Activated CD4-positive, alpha-beta T cell treated with anti-CD3 and anti-CD28 coated beads, Interleukin-2, amount 50 U/mL, for 4 hours (primary cell): ENCODE results near the gene CLIP4.
"Not testable (repeated sequence)": the region's sequence is repeated elsewhere in the genome, so short reads cannot be mapped to it uniquely, and the experiment has no call there.

ENCODE experiments used
- DNase-seq, 2 experiments: peaks; one replicate each; pipeline ENCODE4 v3.0.0-alpha.2; 2020

CLIP4 gene

DNA sequence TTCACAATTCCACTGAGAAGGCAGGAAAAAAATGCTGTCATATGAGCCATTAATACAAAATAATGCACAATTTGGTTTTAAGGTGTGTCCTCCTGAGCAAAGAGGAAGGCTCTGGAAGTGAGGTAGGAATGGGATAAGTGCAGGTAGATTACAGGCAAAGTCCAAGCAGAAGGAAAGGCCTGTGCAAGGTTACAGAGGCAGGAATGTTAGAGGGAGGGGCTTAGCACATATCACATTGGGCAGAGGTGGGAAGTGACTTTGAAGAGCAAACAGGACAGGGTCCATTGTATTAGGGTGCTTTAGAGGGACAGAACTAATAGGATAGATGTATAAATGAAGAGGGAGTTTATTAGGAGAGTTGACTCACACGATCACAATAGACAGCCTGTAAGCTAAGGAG lies 14.7 kb upstream of the CLIP4 start:
- DNase-seq: no peak

GRCh38 chr2:29104688-29105087 lies 10.5 kb upstream of the CLIP4 start:
- no peak for DNase-seq

DNA sequence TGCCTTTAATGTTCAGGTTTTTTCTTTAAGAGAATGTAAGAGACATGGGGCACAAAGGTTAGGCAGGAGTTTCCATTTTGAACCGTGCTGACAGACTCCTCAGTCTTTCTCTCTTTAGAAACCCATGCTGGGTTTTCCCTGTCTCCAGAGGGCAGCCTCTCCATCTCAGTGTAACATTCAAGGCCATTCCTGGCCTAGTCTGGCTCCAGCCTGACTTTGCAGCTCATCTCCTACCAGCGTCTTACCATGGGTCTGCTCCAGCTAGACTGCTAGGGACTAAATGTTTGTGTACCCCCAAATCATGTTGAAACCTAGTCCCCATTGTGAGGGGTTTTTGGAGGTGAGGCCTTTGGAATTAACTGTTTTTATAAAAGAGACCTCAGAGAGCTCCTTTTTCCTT lies 9.8 kb upstream of the CLIP4 start:
- no peak for DNase-seq

DNA sequence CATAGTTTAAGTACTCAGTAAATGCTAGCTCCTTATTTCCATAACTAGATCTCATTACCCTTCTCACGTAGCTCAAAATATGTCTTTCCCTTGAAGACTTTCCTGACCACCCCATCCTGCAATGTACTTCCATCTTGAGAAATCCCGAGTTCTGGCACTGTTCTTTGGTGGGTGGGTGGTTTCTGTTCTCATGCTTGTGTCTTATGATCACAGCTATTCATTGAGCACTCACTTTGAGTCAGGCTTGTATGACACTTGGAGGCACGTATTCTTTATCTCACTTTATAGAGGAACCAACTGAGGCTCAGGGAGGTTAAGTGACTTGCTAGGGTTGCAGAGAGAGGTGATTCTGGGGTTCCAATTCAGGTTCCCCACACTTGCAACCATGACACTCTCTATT lies 9.0 kb upstream of the CLIP4 start:
- no peak for DNase-seq

DNA sequence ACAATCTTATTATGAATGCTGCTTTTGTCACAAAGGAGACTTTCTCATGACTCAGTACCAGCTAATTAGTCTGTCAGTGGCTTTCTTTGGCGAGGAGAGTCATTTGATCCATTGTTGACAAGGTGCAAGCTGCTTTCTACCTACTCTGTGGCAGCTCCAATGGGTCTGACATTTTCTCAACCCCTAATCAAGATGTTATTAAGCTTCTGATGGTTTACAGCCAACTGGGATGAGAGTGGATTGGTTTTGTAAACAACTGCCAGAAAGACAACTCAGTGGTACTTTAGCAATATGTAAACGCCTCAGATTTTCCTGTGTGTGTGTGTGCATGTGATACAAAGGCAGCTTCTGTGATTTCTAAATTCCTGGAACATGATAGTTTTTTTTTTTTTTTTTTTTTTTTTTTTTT lies 8.2 kb upstream of the CLIP4 start:
- DNase-seq: no peak

GRCh38 chr2:29107547-29107946 lies 7.7 kb upstream of the CLIP4 start:
- DNase-seq: not testable (repeated sequence)

GRCh38 chr2:29108225-29108624 lies 7.0 kb upstream of the CLIP4 start:
- DNase-seq: no peak

GRCh38 chr2:29109246-29109645 lies 6.0 kb upstream of the CLIP4 start:
- no peak for DNase-seq

- no peak for DNase-seq
Measured at GRCh38 chr2:29110916-29111535, 4.2 kb upstream of the CLIP4 start.

DNA sequence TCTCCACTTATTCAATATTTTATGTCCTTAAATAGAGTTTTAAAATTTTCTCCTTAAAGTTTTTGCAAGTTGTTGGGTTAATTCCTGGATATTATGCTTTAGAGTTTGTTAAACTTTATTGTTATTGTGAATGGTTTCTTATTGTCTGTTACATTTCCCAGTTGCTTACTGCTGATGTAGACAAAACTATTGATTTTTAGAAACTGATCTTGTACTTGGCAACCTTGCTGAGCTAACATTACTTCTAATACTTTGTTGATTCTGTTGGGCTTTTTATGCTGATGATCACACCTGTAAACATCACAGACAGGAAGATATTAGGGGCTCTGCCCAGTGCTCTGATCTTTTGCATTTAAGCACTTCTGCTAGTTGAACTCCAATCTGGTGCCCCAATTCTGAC lies 2.8 kb upstream of the CLIP4 start:
- no peak for DNase-seq

DNA sequence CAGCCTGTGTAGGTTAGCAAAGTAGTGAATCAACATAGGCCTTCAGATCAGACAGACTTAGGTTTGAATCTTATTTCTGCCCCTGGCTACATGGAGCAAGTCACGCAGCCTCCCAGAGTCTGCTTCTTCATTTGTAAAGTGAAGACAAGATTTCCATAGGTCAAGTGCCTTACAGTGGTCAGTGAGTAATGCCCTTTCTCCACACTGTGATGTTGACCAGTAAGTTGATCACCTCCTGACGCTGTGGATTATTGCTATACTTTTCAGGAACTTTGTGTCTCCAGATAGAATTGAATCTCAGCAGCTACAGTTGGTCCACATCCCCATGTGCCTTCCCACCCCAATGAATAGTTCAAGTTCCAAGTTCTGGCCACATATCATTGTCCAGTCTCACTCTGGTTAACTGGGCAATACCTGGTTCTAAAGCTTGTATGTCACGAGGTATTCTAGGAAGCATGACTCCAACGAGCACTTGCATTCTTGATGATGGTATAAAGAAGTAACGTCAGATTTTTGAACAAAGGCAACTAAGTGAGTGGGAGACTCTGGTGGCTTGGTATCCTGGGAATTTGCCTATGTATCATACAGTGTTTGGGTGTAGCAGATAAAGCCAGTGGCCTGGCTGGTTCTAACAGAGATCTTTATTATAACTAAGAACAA lies 2.1 kb upstream of the CLIP4 start:
- DNase-seq: no peak

DNA sequence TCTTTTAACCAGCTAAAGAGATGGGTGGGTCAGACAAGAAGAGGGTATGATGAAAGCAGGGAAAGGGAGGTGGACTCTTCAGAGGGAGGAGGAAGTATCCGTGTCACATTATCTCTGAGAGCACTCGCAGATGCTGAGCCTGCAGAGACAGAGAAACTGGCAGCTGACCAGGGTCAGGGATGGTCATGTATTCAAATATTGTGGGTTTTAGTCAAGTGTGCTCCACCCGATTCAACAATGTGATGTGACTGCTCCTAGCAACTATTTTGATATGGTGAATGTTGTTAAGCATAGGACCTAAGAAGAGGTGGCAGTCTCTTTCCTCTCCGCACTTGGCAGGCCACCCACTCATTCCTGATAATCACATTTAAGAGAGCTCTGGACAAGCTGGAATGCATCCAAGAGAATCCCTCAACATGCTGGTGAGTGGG lies 1.3 kb upstream of the CLIP4 start:
- DNase-seq: no peak

DNA sequence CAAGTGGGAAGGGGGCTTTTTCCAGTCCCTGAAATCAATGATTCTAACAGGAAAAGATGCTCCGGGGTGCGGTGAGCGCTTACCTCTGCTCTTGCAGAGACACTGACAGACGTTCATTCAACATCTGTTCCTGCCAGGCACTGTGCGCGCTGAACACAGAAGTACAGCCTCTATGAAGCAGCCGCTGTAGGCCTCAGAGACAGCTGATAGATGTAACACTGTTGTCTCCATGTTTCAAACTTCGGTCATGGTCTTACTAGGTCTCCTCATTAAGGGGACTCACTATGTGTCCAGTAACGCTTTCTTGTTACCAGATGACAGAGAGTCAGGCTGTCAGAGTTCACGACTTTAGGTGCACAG lies 649 bp upstream of the CLIP4 start:
- DNase-seq: no peak

GRCh38 chr2:29115797-29116781 lies 874 bp downstream of the CLIP4 start:
- DNase-seq: peak; percentile 58 to 63

- DNase-seq: no peak
Measured at GRCh38 chr2:29117636-29118303, 2.6 kb downstream of the CLIP4 start.

- DNase-seq: no peak
Measured at GRCh38 chr2:29119211-29119610, 4.0 kb downstream of the CLIP4 start.

GRCh38 chr2:29120846-29121245 lies 5.6 kb downstream of the CLIP4 start:
- DNase-seq: no peak

- no peak for DNase-seq
Measured at GRCh38 chr2:29123617-29124349, 8.6 kb downstream of the CLIP4 start.

DNA sequence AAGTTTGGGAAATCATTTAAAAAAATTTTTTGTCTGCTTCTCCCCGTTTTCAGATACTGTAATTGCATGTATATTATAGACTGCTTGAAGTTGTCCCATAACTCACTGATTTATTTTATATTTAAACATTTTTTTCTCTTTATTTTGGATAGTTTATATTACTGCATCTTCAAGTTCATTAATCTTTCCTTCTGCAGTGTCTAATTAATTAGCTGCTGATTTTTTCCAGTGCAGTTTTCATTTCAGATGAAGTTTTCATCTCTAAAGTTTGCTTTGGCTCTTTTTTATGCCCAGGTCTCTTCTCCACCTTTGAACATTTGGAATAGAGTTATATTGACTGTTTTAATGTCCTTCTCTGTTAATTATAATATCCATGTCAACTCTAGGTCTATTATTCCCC lies 9.3 kb downstream of the CLIP4 start:
- no peak for DNase-seq

DNA sequence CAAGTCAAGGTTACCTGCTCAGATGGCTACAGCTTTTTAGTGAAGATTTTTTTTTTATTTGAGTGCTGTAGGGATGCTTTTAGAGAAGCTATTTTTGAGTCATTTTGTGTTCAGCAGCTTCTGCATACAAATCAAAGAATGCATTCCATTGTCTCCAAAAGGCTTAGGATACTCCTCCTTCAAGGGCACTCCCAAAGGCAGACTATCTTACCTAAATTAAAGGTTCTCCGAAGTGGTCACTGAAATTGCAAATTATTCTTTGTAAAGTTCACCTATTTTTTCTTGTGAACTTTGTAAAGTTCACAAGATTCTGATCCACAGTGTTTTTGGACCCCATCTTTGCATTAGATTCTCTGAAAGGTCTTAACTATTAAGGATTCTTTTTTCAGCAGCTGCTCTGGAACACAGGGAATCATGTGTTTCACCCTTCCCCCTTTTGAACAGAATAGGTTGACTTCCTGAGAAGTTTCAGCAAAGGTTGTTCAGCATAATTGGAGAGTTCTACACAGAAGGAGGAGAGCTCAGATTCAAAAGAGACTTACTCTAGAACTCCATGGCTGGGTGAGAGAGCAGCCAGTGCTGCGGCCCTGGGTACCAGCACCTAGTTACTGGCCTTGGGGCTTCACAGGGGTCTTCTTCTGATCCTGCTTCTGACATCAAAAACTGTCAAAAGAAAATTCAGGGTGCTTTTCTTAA lies 14.5 kb downstream of the CLIP4 start:
- DNase-seq: no peak

- DNase-seq: no peak
Measured at GRCh38 chr2:29130295-29130694, 15.1 kb downstream of the CLIP4 start.

DNA sequence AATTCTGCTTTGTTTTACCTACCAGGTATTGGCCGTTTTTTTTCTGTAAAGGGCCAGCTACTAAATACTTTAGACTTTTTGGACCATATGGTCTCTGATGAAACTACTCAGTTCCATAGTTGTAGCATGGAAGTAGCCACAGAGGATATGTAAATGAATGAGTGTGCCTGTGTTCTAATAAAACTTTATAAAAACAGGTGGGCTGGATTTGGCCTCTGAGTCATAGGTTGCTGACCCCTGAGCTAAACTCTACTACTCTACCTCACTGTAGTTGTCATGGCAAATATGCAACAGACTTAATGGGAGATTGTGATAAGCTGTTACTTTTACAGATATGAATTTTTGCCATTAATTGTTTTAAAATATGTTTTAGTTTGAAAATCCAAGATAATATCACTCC lies 19.7 kb downstream of the CLIP4 start:
- no peak for DNase-seq
